ENCODE measurements around the gene AKIP1.

Gene AKIP1

DNA sequence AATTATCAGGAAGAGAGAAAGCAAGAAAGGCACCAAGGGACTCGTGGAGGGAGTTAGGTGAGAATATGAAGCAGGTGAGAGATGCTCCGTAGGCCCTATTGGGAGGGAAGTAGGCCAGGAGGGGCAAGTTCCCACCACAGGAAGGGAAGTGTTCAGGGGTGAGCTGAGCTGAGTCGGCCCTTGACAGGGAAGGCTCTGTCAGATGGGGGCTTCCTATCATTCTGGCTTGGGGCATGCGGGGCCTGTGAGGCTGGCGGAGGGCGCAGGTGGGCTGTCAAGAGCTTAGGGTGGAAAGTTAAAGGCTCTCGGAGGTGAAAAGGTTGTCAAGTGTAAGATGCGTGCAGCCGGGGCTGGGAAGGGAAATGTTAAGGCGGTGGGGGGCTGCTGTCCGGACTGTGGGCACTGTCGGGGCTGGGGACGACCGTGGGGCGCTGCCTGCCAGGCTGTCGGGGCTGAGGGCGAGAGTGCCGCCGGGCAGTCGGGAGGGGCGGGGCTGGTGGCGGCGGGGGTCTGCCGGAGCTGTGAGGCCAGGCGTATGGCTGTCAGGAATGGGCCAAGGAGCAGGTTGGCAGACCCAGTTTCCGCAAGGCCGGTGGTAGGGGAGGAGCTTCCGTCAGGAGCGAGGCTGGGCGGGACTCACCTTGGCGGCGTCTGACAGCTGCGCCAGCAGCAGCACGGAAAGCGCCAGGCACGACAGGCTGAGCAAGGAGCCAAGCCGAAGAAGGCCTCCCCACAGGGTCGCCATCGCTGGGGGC lies 52.8 kb downstream of the AKIP1 start:
- DNase-seq: peak; percentile 94

DNA sequence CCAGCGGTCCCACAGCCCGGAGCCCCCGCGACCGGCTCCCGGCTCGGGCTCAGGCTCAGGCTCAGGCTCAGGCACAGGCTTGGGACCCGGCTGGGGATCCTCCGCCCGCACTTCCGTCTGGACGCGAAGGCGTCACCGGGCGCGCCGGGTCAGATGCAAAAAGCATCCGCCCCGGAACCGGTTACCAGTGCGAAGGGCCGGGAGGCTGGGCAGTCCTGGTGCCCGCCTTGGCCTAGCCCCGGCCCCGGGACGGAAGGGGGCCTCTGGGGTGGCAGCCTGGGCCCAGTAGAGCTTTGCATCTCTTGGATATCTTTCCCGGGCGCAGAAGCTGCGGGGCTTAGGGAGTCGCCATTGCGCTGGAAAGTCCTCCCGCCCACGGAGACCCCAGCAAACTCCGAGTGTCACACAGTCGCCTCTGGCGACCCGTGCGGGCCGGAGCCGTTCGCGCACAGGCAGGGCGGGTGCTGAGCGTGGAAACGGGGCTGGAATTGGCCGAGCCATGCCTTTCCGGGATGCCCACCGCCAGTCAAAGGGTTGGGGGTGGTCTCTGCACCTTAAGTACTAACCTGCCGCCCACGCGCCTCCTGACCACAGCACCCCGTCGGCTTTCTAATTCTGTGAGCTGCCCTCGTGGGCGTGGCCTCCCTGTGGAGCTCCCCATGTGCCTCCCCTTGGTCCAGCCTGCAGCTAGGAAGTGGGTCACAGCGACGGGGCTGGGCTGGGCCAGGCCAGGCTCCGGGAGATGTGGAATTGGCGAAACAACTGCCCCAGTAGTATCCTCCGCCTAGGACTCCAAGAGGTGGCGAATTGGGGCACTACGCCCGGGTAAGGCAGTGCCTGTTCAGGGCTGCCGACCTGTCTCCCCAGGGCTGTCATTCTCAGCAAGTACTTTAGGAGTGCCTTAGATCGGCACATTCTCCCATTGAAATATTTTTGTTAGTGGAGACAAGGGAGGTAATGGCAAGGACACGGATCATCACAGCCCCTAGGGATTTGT lies 53.6 kb downstream of the AKIP1 start, which contains the start of gene TMEM9B:
Gene TMEM9B (minus strand): TSS at position 119 of the 997 bp plus-strand sequence. CDS start 129 bp downstream, outside the sequence.
- peak; percentile 98 for DNase-seq

DNA sequence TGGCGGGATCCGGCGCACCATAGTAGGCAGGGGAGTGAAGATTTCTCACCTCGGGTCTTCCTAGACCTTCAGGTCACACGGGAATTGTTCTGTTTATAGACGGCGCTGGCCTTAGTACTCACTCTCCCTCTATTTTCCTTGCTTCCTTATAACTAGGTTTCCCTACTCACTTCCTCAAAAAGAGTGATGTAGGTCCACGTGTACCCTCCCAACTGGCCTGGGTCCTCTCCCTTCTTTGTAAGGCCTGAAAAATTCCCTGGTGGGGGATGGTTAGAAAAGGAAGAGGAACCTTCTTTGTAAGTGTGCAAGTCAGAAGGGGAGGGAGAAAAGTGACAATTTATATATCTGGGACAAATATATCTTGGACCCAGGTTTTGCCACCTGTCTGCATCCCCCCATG lies 56.2 kb downstream of the AKIP1 start:
- no peak for DNase-seq

Measured in DMS53 (cell line).